Esophagus squamous epithelium (tissue), 4 donors: ENCODE results near the gene NHS.

Experiments used
- POLR2A ChIP-seq, 4 donors: fragments of 450-650 bp; IDR thresholded peaks; one replicate each; pipeline ENCODE4 v1.6.1; 2017; ENCODE audit warnings: antibody characterized with exemption in 4 of 4, mild to moderate bottlenecking in 4 of 4, moderate library complexity in 3 of 4
- TF ChIP-seq, protein P1 (sequence below), 6 experiments: fragments of 450-650 bp in 4 of 6; fragments of 200-600 bp in 2 of 6; sonication (generic) in 2 of 6; IDR thresholded peaks; one replicate each; pipeline ENCODE4 v1.5.1; 2016 to 2019; ENCODE audit warnings: antibody characterized with exemption in 6 of 6, mild to moderate bottlenecking in 4 of 6, moderate library complexity in 4 of 6

DNA sequence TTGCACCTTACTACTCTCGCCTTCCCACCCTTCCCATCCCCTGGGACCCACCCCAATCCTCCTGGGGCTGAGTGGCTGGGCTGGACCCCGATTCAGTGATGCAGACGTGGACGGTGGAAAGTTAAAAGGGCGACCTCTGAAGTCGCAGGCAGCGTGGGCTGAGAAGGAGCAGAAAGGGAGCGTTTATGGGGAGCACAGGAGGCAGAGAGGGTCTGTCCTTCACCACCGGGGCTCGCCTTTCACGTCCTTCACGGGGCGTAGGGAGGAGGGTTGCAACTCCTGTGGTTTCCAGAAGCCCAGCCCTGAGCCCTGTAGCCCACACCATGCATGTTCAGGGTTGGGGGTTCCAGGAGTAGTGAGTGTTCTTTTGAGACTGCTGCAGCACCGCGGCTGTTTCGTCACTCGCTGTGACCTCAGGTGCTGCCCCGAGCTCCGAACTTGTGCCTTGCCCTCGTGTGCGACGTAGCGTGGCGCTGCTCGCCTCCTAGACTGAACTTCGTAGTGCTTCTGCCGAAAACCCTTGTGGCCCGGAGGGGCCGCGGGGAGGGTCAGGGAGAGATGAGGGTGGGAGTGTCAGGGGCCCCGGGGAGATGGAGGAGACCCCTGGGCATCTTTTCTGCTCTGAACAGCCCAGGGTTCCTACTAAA lies 1.6 kb downstream of the NHS start:
- no peak for TF ChIP-seq POLR2A (IDR thresholded peaks at IDR 0.05)
- TF ChIP-seq, protein P1, sequence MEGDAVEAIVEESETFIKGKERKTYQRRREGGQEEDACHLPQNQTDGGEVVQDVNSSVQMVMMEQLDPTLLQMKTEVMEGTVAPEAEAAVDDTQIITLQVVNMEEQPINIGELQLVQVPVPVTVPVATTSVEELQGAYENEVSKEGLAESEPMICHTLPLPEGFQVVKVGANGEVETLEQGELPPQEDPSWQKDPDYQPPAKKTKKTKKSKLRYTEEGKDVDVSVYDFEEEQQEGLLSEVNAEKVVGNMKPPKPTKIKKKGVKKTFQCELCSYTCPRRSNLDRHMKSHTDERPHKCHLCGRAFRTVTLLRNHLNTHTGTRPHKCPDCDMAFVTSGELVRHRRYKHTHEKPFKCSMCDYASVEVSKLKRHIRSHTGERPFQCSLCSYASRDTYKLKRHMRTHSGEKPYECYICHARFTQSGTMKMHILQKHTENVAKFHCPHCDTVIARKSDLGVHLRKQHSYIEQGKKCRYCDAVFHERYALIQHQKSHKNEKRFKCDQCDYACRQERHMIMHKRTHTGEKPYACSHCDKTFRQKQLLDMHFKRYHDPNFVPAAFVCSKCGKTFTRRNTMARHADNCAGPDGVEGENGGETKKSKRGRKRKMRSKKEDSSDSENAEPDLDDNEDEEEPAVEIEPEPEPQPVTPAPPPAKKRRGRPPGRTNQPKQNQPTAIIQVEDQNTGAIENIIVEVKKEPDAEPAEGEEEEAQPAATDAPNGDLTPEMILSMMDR (IDR thresholded peaks at IDR 0.05) = no peak
